HCT116 (cell line): Measurements from ENCODE around the gene TYMS. TPM values are rescaled to one million over a fixed set of nuclear protein-coding genes. Genes with fewer than 3 reads are reported as not detected.

ENCODE experiments used
- ATAC-seq: fragments of 200-7000 bp; cut with Tn5 transposase; 2 replicates; pipeline ENCODE4 v1.9.1; 2020; ENCODE audit warnings: mild to moderate bottlenecking, moderate library complexity
- BruUV-seq: library from RNA; stranded (reverse); fragments of 400-500 nt; replicated peaks from 2 replicates; lab custom pipeline; 2021; lab: Mats Ljungman, UMichigan
- CTCF ChIA-PET: fragments of 300-600 bp; sonication (Branson Sonifier 250); formaldehyde crosslinking; loops from one replicate; lab custom pipeline; 2021; ENCODE audit warnings: antibody characterized with exemption; lab: Charles Lee
- POLR2A ChIA-PET: fragments of 300-600, 350-600 bp; sonication (Branson Sonifier 250); formaldehyde crosslinking; loops from one replicate; lab custom pipeline; 2021; ENCODE audit warnings: antibody characterized with exemption; lab: Charles Lee
- RAD21 ChIA-PET, 2 experiments: fragments of 300-600 bp; sonication (Branson Sonifier 250); formaldehyde crosslinking; loops; one replicate each; lab custom pipeline; 2023; ENCODE audit warnings: low total read pairs in 2 of 2; ENCODE audit not compliant: uncharacterized antibody in 2 of 2, unreplicated experiment in 2 of 2, low non-redundant PET in 1 of 2; lab: Charles Lee
- DNase-seq: peaks from one replicate; pipeline ENCODE4 v3.0.0-alpha.2; 2010; ENCODE audit warnings: low read depth, low spot score
- H2AFZ ChIP-seq: fragments of 200-600 bp; shearing (Covaris generic), sonication (generic); 2 replicates; pipeline ENCODE4 v1.6.1; 2017; ENCODE audit warnings: low read depth, mixed run types, mixed read lengths, antibody characterized with exemption, low read length; ENCODE audit not compliant: poor library complexity, severe bottlenecking
- H3K27ac ChIP-seq: 2 replicates; pipeline ENCODE4 v1.5.1; 2012; ENCODE audit warnings: low read depth, low read length
- H3K27me3 ChIP-seq: fragments of 200-600 bp; sonication (generic); 2 replicates; pipeline ENCODE4 v1.6.1; 2016; ENCODE audit warnings: mixed run types, low read length, mixed read lengths; ENCODE audit not compliant: insufficient read depth
- H3K36me3 ChIP-seq, 2 experiments: fragments of 200-500 bp in 1 of 2; fragments of 200-600 bp in 1 of 2; sonication (Bioruptor generic) in 1 of 2; sonication (generic) in 1 of 2; 2 replicates each; pipeline versions ENCODE4 v1.5.1 to v1.6.1; 2014 to 2016; ENCODE audit warnings: low read length in 2 of 2, inconsistent platforms in 1 of 2, mixed read lengths in 1 of 2, mixed run types in 1 of 2; ENCODE audit not compliant: insufficient read depth in 2 of 2, control insufficient read depth in 1 of 2
- H3K4me1 ChIP-seq, 2 experiments: fragments of 200-600 bp in 1 of 2; sonication (generic) in 1 of 2; 2 replicates each; pipeline versions ENCODE4 v1.5.1 to v1.6.1; 2012 to 2017; ENCODE audit warnings: low read length in 2 of 2, inconsistent platforms in 1 of 2, mild to moderate bottlenecking in 1 of 2, mixed read lengths in 1 of 2, mixed run types in 1 of 2, moderate library complexity in 1 of 2; ENCODE audit not compliant: insufficient read depth in 2 of 2, control insufficient read depth in 1 of 2
- H3K4me2 ChIP-seq: fragments of 200-600 bp; sonication (generic); 2 replicates; pipeline ENCODE4 v1.6.1; 2017; ENCODE audit warnings: mixed run types, low read length, mixed read lengths
- H3K4me3 ChIP-seq, 2 experiments: fragments of 200-600 bp in 1 of 2; sonication (generic) in 1 of 2; replicated peaks in 1 of 2; 2 replicates each; pipeline ENCODE4 v1.5.1; 2011 to 2016; ENCODE audit warnings: low read length in 2 of 2, control low read depth in 1 of 2, low read depth in 1 of 2, mild to moderate bottlenecking in 1 of 2, mixed read lengths in 1 of 2, mixed run types in 1 of 2
- H3K79me2 ChIP-seq: fragments of 200-600 bp; sonication (generic); 2 replicates; pipeline ENCODE4 v1.6.1; 2017; ENCODE audit warnings: mild to moderate bottlenecking, mixed run types, low read length, moderate library complexity, mixed read lengths; ENCODE audit not compliant: insufficient read depth
- H3K9ac ChIP-seq: fragments of 200-600 bp; sonication (generic); 2 replicates; pipeline ENCODE4 v1.6.1; 2016; ENCODE audit warnings: low read length, mixed read lengths
- H3K9me2 ChIP-seq: fragments of 200-600 bp; sonication (generic), shearing (Covaris generic); 2 replicates; pipeline ENCODE4 v1.6.1; 2017; ENCODE audit warnings: mixed run types, mild to moderate bottlenecking, moderate library complexity; ENCODE audit not compliant: insufficient read depth
- H3K9me3 ChIP-seq, 2 experiments: fragments of 200-500 bp in 1 of 2; fragments of 200-600 bp in 1 of 2; sonication (Bioruptor generic) in 1 of 2; sonication (generic) in 1 of 2; 2 replicates each; pipeline ENCODE4 v1.6.1; 2014 to 2017; ENCODE audit warnings: low read length in 2 of 2, mixed read lengths in 2 of 2, inconsistent platforms in 1 of 2, low read depth in 1 of 2, mild to moderate bottlenecking in 1 of 2, mixed run types in 1 of 2, moderate library complexity in 1 of 2; ENCODE audit not compliant: control insufficient read depth in 1 of 2, insufficient read depth in 1 of 2
- H4K20me1 ChIP-seq: fragments of 200-600 bp; sonication (generic), shearing (Covaris generic); 2 replicates; pipeline ENCODE4 v1.6.1; 2017; ENCODE audit warnings: mixed run types, mild to moderate bottlenecking, moderate library complexity; ENCODE audit not compliant: insufficient read depth
- CBX3 ChIP-seq: IDR thresholded peaks from 2 replicates; pipeline ENCODE4 v1.6.1; 2012; ENCODE audit warnings: low read depth
- CEBPB ChIP-seq: IDR thresholded peaks from 2 replicates; pipeline ENCODE4 v1.6.1; 2012; ENCODE audit warnings: low read depth
- EZH2phosphoT487 ChIP-seq: fragments of 200-600 bp; IDR thresholded peaks from 2 replicates; pipeline ENCODE4 v1.6.1; 2018; ENCODE audit warnings: antibody characterized with exemption, borderline replicate concordance
- MAX ChIP-seq: IDR thresholded peaks from 2 replicates; pipeline ENCODE4 v1.6.1; 2012
- POLR2A ChIP-seq: IDR thresholded peaks from 2 replicates; pipeline ENCODE4 v1.7.0; 2011; ENCODE audit warnings: borderline replicate concordance; ENCODE audit not compliant: insufficient read depth, insufficient read length; ENCODE audit errors: extremely low read depth
- SIN3A ChIP-seq: IDR thresholded peaks from 2 replicates; pipeline ENCODE4 v1.6.1; 2012; ENCODE audit warnings: low read depth
- SP1 ChIP-seq: IDR thresholded peaks from 2 replicates; pipeline ENCODE4 v1.6.1; 2012; ENCODE audit warnings: low read depth
- intact Hi-C: fragments of 100-400 bp; cut with micrococcal nuclease; formaldehyde crosslinking; loops from 2 replicates; pipeline ENCODE4 v1.10.0; 2022
- total RNA-seq: library from RNA; stranded (reverse); gene quantifications from one replicate; pipeline ENCODE4 v1.2.1, GENCODE V29; 2021; ENCODE audit not compliant: unreplicated experiment
- TF ChIP-seq, protein P1 (sequence below): IDR thresholded peaks from 2 replicates; pipeline ENCODE4 v1.6.1; 2012
- TF ChIP-seq, protein P2 (sequence below), 3 experiments: fragments of 200-600 bp in 1 of 3; sonication (generic) in 1 of 3; IDR thresholded peaks in 2 of 3; conservative IDR thresholded peaks in 1 of 3; 2 replicates each; pipeline ENCODE4 v1.5.1; 2012 to 2017; ENCODE audit warnings: low read depth in 2 of 3, low read length in 2 of 3, antibody characterized with exemption in 1 of 3, borderline replicate concordance in 1 of 3, control low read depth in 1 of 3, mild to moderate bottlenecking in 1 of 3, mixed read lengths in 1 of 3, mixed run types in 1 of 3, moderate library complexity in 1 of 3; ENCODE audit not compliant: insufficient read depth in 1 of 3

The TYMS gene
- total RNA-seq, 1 experiment from 2014 or later, result 245 TPM

DNA sequence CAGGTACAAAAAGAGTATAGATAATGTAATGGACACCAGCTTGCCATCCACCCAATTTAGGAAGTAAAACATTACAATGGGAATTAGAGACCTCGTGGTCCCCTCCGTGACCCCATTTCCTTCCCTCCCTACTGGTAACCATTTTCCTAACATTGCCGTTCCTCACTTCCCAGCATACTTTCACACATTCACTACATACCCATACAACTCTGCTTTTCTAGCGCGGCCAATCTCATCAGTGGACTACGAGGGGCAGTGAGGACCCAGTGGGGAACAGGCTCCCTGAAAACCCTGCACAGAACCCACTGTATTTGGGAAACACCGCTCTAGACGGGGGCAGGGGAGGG, 53.8 kb downstream of the TYMS start:
- ATAC-seq (peak; percentile 4), DNase-seq (no peak)
- intact Hi-C loops, result loop anchor here (5.0 kb wide), 1 partner anchor 54 kb away; the partner anchor contains the start of gene TYMS
- H2AFZ ChIP-seq, result no peak overlapping the region
- H4K20me1 ChIP-seq, result no peaks in the 10 kb centered on the region
- BruUV-seq, result no TSS peak
- peaks cover 2 to 12% of the 10 kb centered on the region in 2 experiments; a peak in 3 of 4 replicates for H3K4me1 ChIP-seq
- H3K9ac ChIP-seq, result peak overlapping the region; percentile 95
- ChIA-PET POLR2A (no interaction called here), CTCF (interaction anchor here (1.2 kb wide), 1 partner anchor 87 kb away, joined by 3 read pairs; no protein-coding TSS in a partner anchor), RAD21 (no interaction called here)
- H3K4me2 ChIP-seq, result peak overlapping the region; percentile 99
- H3K9me3 ChIP-seq, result no peaks in the 10 kb centered on the region
- H3K36me3 ChIP-seq, result peaks cover 4 to 5% of the 10 kb centered on the region in 2 experiments; a peak in 2 of 4 replicates
- TF ChIP-seq EZH2phosphoT487, result no peak
- 0 out of 2 replicates have a peak, but pooled peaks have one; percentile 8 for TF ChIP-seq SP1
- no peaks in the 10 kb centered on the region for H3K27me3 ChIP-seq
- H3K9me2 ChIP-seq, result no peaks in the 10 kb centered on the region
- peaks cover 58% of the 10 kb centered on the region for H3K79me2 ChIP-seq
- H3K4me3 ChIP-seq, result peak overlapping the region; percentile 65 to 82
- peak overlapping the region; percentile 70 for H3K27ac ChIP-seq

DNA sequence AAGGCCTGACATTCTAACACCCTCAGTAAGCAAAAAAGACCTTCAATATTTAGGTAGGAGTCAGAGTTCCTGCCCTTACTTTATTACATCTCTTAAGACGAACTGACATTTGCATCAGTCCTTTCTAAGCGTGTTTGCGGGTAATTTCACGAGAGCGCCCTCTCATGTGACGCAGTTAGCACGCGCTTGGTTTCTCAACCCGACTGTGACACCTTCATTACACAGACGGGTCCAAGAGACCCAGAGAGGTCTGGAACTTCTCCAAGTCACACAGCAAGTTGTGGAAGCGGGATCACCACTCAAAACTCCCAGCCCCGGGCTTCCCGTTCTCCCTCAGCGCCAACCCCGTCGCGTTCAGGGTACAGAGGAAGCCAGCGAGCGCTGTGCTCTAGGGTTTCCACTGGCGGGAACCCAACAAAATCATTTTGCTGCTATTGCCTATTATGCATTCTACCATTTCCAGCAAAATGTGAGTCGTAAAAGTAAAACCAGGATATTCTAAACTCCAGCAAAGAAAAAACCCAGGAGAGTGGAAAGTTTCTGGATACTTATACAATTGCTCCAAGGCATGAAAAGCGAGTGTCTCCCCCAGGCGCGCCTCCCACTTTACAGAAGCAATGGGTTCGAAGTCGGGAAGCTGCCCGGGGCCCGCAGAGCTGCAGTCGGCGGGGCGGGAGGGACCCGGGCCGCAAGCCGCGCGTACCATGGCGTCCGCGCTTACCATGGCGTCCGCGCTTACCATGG, 54.4 kb downstream of the TYMS start:
- Histone ChIP-seq H3K79me2 (peaks cover 52% of the 10 kb centered on the region), H3K4me2 (peak overlapping the region; percentile 99), H3K9me3 (no peaks in the 10 kb centered on the region), H4K20me1 (no peaks in the 10 kb centered on the region), H3K36me3 (peaks cover 2 to 5% of the 10 kb centered on the region in 2 experiments; a peak in 1 of 4 replicates), H2AFZ (peak overlapping the region; percentile 64), H3K27me3 (no peaks in the 10 kb centered on the region), H3K27ac (peak overlapping the region; percentile 70), H3K4me1 (peaks cover 2 to 12% of the 10 kb centered on the region in 2 experiments; a peak in 3 of 4 replicates)
- peak; percentile 55 for ATAC-seq
- BruUV-seq, result TSS peak; percentile 54
- ChIA-PET CTCF (interaction anchor here (0.9 to 1.5 kb wide), 6 partner anchors 9 to 128 kb away, joined by 3 to 19 read pairs (median 4); no protein-coding TSS in a partner anchor), POLR2A (interaction anchor here (1.0 kb wide), 1 partner anchor 127 kb away, joined by 4 read pairs; no protein-coding TSS in a partner anchor), RAD21 (interaction anchor here in 1 of 2 experiments (1.0 kb wide), 1 partner anchor 127 kb away, joined by 5 read pairs; no protein-coding TSS in a partner anchor)
- peak; percentile 57 for DNase-seq
- intact Hi-C loops, result loop anchor here (5.0 kb wide), 1 partner anchor 55 kb away; the partner anchor contains the start of gene TYMS
- TF ChIP-seq POLR2A (peak; percentile 47), CEBPB (peak; percentile 60; the same call in 1 of the 2 replicates), MAX (peak; percentile 93), SIN3A (peak; percentile 60), CBX3 (no peak; the same call in 1 of the 2 replicates)
- TF ChIP-seq, protein P1, sequence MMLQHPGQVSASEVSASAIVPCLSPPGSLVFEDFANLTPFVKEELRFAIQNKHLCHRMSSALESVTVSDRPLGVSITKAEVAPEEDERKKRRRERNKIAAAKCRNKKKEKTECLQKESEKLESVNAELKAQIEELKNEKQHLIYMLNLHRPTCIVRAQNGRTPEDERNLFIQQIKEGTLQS, result no peak
- TF ChIP-seq, protein P2, sequence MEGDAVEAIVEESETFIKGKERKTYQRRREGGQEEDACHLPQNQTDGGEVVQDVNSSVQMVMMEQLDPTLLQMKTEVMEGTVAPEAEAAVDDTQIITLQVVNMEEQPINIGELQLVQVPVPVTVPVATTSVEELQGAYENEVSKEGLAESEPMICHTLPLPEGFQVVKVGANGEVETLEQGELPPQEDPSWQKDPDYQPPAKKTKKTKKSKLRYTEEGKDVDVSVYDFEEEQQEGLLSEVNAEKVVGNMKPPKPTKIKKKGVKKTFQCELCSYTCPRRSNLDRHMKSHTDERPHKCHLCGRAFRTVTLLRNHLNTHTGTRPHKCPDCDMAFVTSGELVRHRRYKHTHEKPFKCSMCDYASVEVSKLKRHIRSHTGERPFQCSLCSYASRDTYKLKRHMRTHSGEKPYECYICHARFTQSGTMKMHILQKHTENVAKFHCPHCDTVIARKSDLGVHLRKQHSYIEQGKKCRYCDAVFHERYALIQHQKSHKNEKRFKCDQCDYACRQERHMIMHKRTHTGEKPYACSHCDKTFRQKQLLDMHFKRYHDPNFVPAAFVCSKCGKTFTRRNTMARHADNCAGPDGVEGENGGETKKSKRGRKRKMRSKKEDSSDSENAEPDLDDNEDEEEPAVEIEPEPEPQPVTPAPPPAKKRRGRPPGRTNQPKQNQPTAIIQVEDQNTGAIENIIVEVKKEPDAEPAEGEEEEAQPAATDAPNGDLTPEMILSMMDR (IDR thresholded peaks at IDR 0.05 in 2 of 3, conservative IDR thresholded peaks at IDR 0.05 in 1 of 3; ENCODE audit: borderline replicate concordance in 1 of 3, insufficient read depth in 1 of 3, low read depth in 2 of 3, low read length in 2 of 3), result 0 out of 6 replicates have a peak, but pooled peaks of 1 of the 3 experiments have one; percentile 7
- TF ChIP-seq, all 23 proteins: peak for 5
- Histone ChIP-seq H3K9ac (peak overlapping the region; percentile 95), H3K4me3 (peak overlapping the region; percentile 65 to 82), H3K9me2 (no peaks in the 10 kb centered on the region)
